ENCODE measurements around the gene TGFBR1.

TGFBR1 gene

GRCh38 chr9:99107421-99107820 is 2.5 kb downstream of the TGFBR1 start:
- no peak for DNase-seq (ENCODE audit: low read depth)

- no peak for DNase-seq (ENCODE audit: low read depth)
Measured at GRCh38 chr9:99108131-99108530, 3.2 kb downstream of the TGFBR1 start.

- no peak for DNase-seq (ENCODE audit: low read depth)
Measured at GRCh38 chr9:99109522-99109921, 4.6 kb downstream of the TGFBR1 start.

GRCh38 chr9:99112750-99113413 is 8.0 kb downstream of the TGFBR1 start:
- peak; percentile 34 for DNase-seq (ENCODE audit: low read depth)

GRCh38 chr9:99113414-99114048 is 8.6 kb downstream of the TGFBR1 start:
- DNase-seq (ENCODE audit: low read depth) = no peak

- no peak for DNase-seq (ENCODE audit: low read depth)
Measured at GRCh38 chr9:99114049-99114440, 9.1 kb downstream of the TGFBR1 start.

- no peak for DNase-seq (ENCODE audit: low read depth)
Measured at GRCh38 chr9:99114846-99115500, 10.1 kb downstream of the TGFBR1 start.

- DNase-seq (ENCODE audit: low read depth) = no peak
Measured at GRCh38 chr9:99116003-99116411, 11.1 kb downstream of the TGFBR1 start.

- peak; percentile 25 for DNase-seq (ENCODE audit: low read depth)
Measured at GRCh38 chr9:99118782-99119466, 14.0 kb downstream of the TGFBR1 start.

GRCh38 chr9:99119976-99120655 is 15.2 kb downstream of the TGFBR1 start:
- no peak for DNase-seq (ENCODE audit: low read depth)

GRCh38 chr9:99121604-99122003 is 16.7 kb downstream of the TGFBR1 start:
- no peak for DNase-seq (ENCODE audit: low read depth)

GRCh38 chr9:99124534-99125255 is 19.8 kb downstream of the TGFBR1 start:
- DNase-seq (ENCODE audit: low read depth) = no peak

- DNase-seq (ENCODE audit: low read depth) = no peak
Measured at GRCh38 chr9:99125446-99125845, 20.5 kb downstream of the TGFBR1 start.

- no peak for DNase-seq (ENCODE audit: low read depth)
Measured at GRCh38 chr9:99126312-99126711, 21.4 kb downstream of the TGFBR1 start.

GRCh38 chr9:99127356-99128132 is 22.6 kb downstream of the TGFBR1 start:
- DNase-seq (ENCODE audit: low read depth) = no peak

GRCh38 chr9:99128133-99128406 is 23.2 kb downstream of the TGFBR1 start:
- DNase-seq (ENCODE audit: low read depth) = no peak

GRCh38 chr9:99129091-99129490 is 24.2 kb downstream of the TGFBR1 start:
- DNase-seq (ENCODE audit: low read depth) = no peak

GRCh38 chr9:99130069-99130468 is 25.2 kb downstream of the TGFBR1 start:
- DNase-seq (ENCODE audit: low read depth) = no peak

GRCh38 chr9:99133145-99133544 is 28.2 kb downstream of the TGFBR1 start:
- no peak for DNase-seq (ENCODE audit: low read depth)

GRCh38 chr9:99134893-99135341 is 30.0 kb downstream of the TGFBR1 start:
- no peak for DNase-seq (ENCODE audit: low read depth)

- no peak for DNase-seq (ENCODE audit: low read depth)
Measured at GRCh38 chr9:99135456-99135855, 30.5 kb downstream of the TGFBR1 start.
